ENCODE results near the gene SYT9.

Gene SYT9

DNA sequence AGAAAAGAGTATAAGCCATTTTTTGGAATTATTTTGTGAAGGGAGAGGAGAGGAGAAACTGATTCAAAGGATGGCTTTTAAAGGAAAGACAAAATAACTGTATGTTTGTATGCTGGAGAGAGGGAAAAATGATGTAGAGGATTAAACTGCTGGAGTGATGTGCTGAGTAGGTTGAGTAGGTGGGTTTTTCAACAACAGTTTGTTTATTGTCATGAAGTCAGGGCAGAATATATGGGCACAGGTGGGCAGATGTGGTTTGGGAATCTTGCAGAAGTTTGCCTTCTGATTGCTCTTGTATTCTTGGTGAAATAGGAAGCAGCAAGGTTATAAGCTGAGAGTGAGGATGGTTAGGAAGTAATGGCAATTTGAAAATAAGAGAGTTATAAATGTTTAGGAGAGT is 12.1 kb downstream of the SYT9 start:
- Histone ChIP-seq H3K4me2 (ENCODE audit: low read length) (no peak overlapping the region), H3K27ac (ENCODE audit: low read depth, low read length) (no peak overlapping the region), H4K20me1 (ENCODE audit: control insufficient read depth, insufficient read depth, low read depth, low read length) (no peaks in the 10 kb centered on the region), H3F3A (ENCODE audit: control insufficient read depth, insufficient read depth) (no peaks in the 10 kb centered on the region), H3K4me3 (ENCODE audit: low read length) (no peak overlapping the region), H3K79me2 (ENCODE audit: control insufficient read depth, low read length) (no peaks in the 10 kb centered on the region), H3K4me1 (ENCODE audit: control insufficient read depth, low read length) (no peaks in the 10 kb centered on the region), H3K36me3 (ENCODE audit: control insufficient read depth, low read length) (no peaks in the 10 kb centered on the region), H3K27me3 (ENCODE audit: control insufficient read depth, low read length) (no peaks in the 10 kb centered on the region; the same call in 1 of the 2 replicates), H3K9me2 (replicated peaks; ENCODE audit: control insufficient read depth, low read length) (no peaks in the 10 kb centered on the region), H3K9me3 (ENCODE audit: control insufficient read depth, insufficient read depth, low read length) (no peaks in the 10 kb centered on the region)
- no peak for TF ChIP-seq EZH2phosphoT487 (IDR thresholded peaks at IDR 0.05; ENCODE audit: borderline replicate concordance, low read length)
- TF ChIP-seq, protein P1, sequence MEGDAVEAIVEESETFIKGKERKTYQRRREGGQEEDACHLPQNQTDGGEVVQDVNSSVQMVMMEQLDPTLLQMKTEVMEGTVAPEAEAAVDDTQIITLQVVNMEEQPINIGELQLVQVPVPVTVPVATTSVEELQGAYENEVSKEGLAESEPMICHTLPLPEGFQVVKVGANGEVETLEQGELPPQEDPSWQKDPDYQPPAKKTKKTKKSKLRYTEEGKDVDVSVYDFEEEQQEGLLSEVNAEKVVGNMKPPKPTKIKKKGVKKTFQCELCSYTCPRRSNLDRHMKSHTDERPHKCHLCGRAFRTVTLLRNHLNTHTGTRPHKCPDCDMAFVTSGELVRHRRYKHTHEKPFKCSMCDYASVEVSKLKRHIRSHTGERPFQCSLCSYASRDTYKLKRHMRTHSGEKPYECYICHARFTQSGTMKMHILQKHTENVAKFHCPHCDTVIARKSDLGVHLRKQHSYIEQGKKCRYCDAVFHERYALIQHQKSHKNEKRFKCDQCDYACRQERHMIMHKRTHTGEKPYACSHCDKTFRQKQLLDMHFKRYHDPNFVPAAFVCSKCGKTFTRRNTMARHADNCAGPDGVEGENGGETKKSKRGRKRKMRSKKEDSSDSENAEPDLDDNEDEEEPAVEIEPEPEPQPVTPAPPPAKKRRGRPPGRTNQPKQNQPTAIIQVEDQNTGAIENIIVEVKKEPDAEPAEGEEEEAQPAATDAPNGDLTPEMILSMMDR (IDR thresholded peaks at IDR 0.05; ENCODE audit: low read depth, low read length, poor library complexity, severe bottlenecking), result no peak

GRCh38 chr11:7268758-7269157 is 17.1 kb downstream of the SYT9 start:
- Histone ChIP-seq H3K4me3 (ENCODE audit: low read length) (no peak overlapping the region), H3K27me3 (ENCODE audit: control insufficient read depth, low read length) (no peaks in the 10 kb centered on the region; the same call in 1 of the 2 replicates), H3K9me2 (replicated peaks; ENCODE audit: control insufficient read depth, low read length) (no peaks in the 10 kb centered on the region), H3K4me1 (ENCODE audit: control insufficient read depth, low read length) (no peaks in the 10 kb centered on the region), H3K36me3 (ENCODE audit: control insufficient read depth, low read length) (no peaks in the 10 kb centered on the region), H3K4me2 (ENCODE audit: low read length) (no peak overlapping the region), H4K20me1 (ENCODE audit: control insufficient read depth, insufficient read depth, low read depth, low read length) (no peaks in the 10 kb centered on the region), H3K27ac (ENCODE audit: low read depth, low read length) (no peak overlapping the region), H3K79me2 (ENCODE audit: control insufficient read depth, low read length) (no peaks in the 10 kb centered on the region), H3F3A (ENCODE audit: control insufficient read depth, insufficient read depth) (no peaks in the 10 kb centered on the region), H3K9me3 (ENCODE audit: control insufficient read depth, insufficient read depth, low read length) (no peaks in the 10 kb centered on the region)
- no peak for TF ChIP-seq EZH2phosphoT487 (IDR thresholded peaks at IDR 0.05; ENCODE audit: borderline replicate concordance, low read length)
- TF ChIP-seq, protein P1 (IDR thresholded peaks at IDR 0.05; ENCODE audit: low read depth, low read length, poor library complexity, severe bottlenecking), result no peak

DNA sequence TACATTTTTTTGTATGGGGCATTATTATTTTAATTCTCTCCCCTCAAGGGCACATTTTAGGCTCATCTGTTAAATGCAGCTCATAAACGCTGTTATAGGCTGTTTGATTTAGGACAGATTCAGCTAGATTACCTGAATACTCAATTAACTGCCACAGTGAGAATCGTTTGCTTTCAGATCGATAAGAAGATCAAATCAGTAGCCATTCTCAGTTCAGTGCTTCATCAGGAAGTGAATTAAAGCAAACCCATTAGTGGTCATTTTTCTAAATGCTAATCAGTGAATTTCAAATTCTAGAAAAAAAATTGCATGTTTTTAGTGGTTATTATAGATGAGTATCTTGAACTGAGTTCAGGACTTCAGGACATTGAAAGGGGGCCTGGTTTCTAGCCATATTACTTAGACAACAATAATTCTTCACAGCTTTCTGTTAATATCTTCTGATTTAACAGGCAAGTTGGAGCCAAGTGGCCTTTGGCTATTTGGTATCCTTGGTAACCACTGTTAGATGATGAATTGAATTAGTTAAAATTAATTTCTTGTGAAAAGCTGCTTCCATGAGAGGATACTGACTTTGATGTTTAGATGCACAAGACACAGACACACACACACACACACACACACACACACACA is 18.6 kb downstream of the SYT9 start:
- H3K4me1 ChIP-seq (ENCODE audit: control insufficient read depth, low read length), result no peaks in the 10 kb centered on the region
- H3F3A ChIP-seq (ENCODE audit: control insufficient read depth, insufficient read depth), result no peaks in the 10 kb centered on the region
- H3K36me3 ChIP-seq (ENCODE audit: control insufficient read depth, low read length), result no peaks in the 10 kb centered on the region
- H3K9me2 ChIP-seq (replicated peaks; ENCODE audit: control insufficient read depth, low read length), result no peaks in the 10 kb centered on the region
- TF ChIP-seq, protein P1 (IDR thresholded peaks at IDR 0.05; ENCODE audit: low read depth, low read length, poor library complexity, severe bottlenecking), result no peak
- no peak for TF ChIP-seq EZH2phosphoT487 (IDR thresholded peaks at IDR 0.05; ENCODE audit: borderline replicate concordance, low read length)
- H3K9me3 ChIP-seq (ENCODE audit: control insufficient read depth, insufficient read depth, low read length), result no peaks in the 10 kb centered on the region
- H3K4me3 ChIP-seq (ENCODE audit: low read length), result no peak overlapping the region
- H3K27ac ChIP-seq (ENCODE audit: low read depth, low read length), result no peak overlapping the region
- no peaks in the 10 kb centered on the region for H3K79me2 ChIP-seq (ENCODE audit: control insufficient read depth, low read length)
- H4K20me1 ChIP-seq (ENCODE audit: control insufficient read depth, insufficient read depth, low read depth, low read length), result no peaks in the 10 kb centered on the region
- no peak overlapping the region for H3K4me2 ChIP-seq (ENCODE audit: low read length)
- no peaks in the 10 kb centered on the region; the same call in 1 of the 2 replicates for H3K27me3 ChIP-seq (ENCODE audit: control insufficient read depth, low read length)
